IPS-NIHi7 (cell line): ENCODE results near the gene KIR3DL3.
"Not testable (repeated sequence)": the region's sequence is repeated elsewhere in the genome, so short reads cannot be mapped to it uniquely, and the experiment has no call there.

Experiments used
- DNase-seq: peaks from one replicate; pipeline ENCODE4 v3.0.0; 2012; ENCODE audit warnings: mixed read lengths; ENCODE audit errors: extremely low spot score

The KIR3DL3 gene

GRCh38 chr19:54731191-54731590, 6.9 kb downstream of the KIR3DL3 start:
- DNase-seq, result no peak

- DNase-seq, result not testable (repeated sequence)
Measured at GRCh38 chr19:54738306-54738705, 14.1 kb downstream of the KIR3DL3 start, which contains the start of gene KIR2DL3. Gene KIR2DL3, plus strand, starts transcription at chr19:54738513. Its CDS starts 33 bp downstream, at chr19:54738546.

- DNase-seq, result no peak
Measured at GRCh38 chr19:54738715-54739114, 14.5 kb downstream of the KIR3DL3 start.

DNA sequence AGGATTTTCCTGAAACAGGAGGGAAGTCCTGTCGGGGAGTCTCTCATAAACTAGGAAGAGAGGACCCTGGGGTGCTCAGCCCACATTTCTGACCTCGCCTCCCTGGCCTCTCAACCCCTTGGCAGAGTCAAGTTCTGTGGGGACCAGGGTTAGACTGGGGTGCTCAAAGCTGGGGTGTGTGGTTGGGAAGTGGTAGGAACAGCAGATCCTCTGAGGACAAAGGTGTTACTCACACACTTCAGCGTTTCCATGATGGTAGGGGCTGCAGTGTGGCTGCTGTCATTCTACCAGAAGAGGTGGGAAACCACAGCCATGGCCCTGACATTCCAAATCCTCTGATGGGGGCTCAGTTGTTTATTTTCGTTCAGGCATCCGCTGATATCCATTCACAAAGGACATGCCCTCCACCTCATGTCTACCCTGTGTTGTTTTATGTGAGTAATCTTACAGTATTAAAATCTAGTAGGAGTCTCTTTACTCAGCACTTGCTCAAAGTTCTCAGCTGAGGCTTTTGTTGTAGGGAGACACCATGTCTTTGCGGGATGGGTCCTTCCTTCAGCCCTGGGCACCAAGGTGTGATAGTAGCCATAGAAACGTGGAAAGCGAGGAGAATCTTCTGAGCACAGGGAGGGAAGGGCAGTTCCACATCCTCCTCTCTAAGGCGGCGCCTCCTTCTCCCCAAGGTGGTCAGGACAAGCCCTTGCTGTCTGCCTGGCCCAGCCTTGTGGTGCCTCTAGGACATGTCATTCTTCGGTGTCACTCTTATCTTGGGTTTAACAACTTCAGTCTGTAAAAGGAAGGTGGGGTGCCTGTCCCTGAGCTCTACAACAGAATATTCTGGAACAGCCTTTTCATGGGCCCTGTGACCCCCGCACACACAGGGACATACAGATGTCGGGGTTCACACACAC, 15.6 kb downstream of the KIR3DL3 start:
- no peak for DNase-seq

- not testable (repeated sequence) for DNase-seq
Measured at GRCh38 chr19:54741950-54742349, 17.7 kb downstream of the KIR3DL3 start.

DNA sequence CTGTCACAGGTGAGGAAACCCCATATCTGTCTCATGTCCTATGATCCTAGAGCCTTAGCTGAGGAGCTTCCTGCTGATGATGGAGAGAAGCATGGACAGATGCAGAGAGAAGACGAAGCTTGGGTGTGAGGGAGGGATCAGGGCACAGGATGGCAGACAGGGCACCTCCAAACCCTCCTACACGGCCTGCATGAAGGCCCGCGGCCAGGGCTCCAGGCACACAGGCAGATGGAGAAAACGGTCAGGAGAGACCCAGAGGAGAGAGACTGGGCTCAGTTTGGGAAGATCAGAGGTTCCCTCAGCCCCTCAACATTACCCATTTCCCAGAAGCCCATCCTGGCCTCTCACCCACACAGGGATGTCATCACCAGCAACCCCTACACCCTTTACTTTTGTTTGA, 19.8 kb downstream of the KIR3DL3 start:
- not testable (repeated sequence) for DNase-seq

DNA sequence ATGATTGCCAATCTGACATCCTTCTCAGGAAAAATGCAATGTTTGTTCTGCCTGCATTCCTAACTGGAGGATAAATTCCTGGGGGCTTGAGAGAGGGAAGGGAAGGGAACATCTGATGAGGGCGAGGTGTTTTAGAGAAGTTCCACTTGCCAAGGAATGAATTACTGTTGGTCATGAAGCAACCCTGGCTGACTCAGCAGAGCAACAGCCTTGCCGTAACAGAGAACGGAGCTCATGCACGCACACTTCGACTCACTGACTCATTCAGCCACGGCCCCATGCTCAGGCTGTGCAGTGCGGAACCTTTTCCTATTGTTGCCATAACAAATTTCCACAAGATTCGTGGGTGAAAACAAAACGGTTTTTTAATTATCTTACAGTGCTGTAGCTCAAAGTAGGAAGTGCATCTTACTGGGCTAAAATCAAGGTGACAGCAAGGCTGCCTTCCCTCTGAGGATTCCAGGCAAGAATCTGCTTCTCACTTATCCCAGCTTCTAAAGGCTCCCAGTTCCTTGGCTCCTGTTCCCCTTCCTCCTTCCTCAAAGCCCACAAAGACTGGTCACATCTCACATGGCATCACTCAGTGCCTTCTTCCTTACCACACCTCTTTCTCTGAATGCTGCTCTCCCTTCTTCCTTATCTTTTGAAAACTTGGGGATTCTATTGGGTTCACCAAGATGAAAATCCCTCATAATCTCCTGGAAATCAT, 23.5 kb downstream of the KIR3DL3 start:
- not testable (repeated sequence) for DNase-seq

DNA sequence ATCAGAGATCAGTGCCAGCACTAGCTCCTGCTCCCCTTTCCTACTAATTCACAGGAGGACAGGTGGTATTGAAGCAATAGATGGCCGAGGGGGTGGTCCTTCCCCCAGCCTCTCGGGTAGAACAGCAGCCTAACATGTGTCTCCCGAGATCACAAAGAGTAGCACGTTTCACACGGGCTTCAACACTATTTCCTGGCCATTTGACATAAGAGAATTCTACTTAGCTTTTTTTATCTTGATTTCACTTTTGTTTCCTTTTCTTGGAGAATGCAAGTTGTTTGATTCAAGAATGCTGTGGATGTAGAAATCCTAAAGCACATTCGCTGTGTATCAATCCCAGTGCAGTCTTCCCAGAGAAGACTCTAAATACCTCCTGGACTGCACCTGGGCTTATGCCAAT, 26.0 kb downstream of the KIR3DL3 start:
- DNase-seq, result not testable (repeated sequence)

DNA sequence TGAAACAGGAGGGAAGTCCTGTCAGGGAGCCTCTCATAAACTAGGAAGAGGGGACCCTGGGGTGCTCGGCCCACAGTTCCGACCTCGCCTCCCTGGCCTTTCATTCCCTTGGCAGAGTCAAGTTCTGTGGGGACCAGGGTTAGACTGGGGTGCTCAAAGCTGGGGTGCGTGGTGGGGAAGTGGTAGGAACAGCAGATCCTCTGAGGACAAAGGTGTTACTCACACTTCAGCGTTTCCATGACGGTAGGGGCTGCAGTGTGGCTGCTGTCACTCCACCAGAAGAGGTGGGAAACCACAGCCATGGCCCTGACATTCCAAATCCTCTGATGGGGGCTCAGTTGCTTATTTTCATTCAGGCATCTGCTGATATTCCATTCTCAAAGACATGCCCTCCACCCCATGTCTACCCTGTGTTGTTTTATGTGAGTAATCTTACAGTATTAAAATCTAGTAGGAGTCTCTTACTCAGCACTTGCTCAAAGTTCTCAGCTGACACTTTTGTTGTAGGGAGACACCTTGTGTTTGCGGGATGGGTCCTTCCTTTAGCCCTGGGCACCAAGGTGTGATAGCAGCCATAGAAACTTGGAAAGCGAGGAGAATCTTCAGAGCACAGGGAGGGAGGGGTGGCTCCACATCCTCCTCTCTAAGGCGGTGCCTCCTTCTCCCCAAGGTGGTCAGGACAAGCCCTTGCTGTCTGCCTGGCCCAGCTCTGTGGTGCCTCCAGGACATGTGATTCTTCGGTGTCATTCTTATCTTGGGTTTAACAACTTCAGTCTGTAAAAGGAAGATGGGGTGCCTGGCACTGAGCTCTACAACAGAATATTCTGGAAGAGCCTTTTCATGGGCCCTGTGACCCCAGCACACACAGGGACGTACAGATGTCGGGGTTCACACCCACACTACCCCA, 32.2 kb downstream of the KIR3DL3 start:
- DNase-seq, result not testable (repeated sequence)

DNA sequence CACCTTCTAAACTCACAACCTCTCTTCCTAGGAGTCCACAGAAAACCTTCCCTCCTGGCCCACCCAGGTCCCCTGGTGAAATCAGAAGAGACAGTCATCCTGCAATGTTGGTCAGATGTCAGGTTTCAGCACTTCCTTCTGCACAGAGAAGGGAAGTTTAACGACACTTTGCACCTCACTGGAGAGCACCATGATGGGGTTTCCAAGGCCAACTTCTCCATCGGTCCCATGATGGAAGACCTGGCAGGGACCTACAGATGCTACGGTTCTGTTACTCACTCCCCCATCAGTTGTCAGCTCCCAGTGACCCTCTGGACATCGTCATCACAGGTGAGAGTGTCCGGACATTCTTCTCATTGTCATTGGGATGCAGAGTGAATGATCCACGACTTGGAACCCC, 34.3 kb downstream of the KIR3DL3 start:
- DNase-seq, result not testable (repeated sequence)

- not testable (repeated sequence) for DNase-seq
Measured at GRCh38 chr19:54764219-54764618, 40.0 kb downstream of the KIR3DL3 start.

DNA sequence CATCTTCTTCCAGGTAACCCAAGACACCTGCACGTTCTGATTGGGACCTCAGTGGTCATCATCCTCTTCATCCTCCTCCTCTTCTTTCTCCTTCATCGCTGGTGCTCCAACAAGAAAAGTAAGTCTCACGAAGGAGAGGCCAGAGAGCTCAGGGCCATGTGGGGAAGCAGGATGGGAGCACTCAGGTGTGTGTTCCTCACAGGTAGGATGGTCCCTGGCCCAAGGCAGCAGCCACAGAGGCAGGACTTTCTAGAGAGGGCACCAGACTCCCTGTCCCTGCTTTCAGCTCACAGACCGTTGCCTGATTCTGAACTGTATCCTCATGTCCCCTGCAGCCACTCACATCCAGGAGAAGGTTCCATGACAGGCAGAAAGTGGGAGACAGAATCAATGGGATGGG, 42.2 kb downstream of the KIR3DL3 start:
- not testable (repeated sequence) for DNase-seq

DNA sequence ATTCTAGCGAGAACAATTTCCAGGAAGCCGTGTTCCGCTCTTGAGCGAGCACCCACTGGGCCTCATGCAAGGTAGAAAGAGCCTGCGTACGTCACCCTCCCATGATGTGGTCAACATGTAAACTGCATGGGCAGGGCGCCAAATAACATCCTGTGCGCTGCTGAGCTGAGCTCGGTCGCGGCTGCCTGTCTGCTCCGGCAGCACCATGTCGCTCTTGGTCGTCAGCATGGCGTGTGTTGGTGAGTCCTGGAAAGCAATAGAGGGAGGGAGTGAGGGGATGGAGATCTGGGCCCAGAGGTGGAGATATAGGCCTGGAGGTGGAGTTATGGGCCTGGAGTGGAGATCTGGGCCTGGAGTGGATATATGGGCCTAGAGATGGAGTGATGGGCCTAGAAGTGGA, 45.4 kb downstream of the KIR3DL3 start, which contains the start of gene KIR2DL1:
TSS of gene KIR2DL1 (plus strand) at position 148 of the 400 bp plus-strand sequence. CDS start at position 206, 58 bp downstream.
- not testable (repeated sequence) for DNase-seq

GRCh38 chr19:54770511-54770910, 46.3 kb downstream of the KIR3DL3 start:
- not testable (repeated sequence) for DNase-seq

- DNase-seq, result not testable (repeated sequence)
Measured at GRCh38 chr19:54771018-54771960, 47.0 kb downstream of the KIR3DL3 start.

GRCh38 chr19:54772666-54773065, 48.4 kb downstream of the KIR3DL3 start:
- not testable (repeated sequence) for DNase-seq

GRCh38 chr19:54775095-54775815, 51.0 kb downstream of the KIR3DL3 start:
- not testable (repeated sequence) for DNase-seq

DNA sequence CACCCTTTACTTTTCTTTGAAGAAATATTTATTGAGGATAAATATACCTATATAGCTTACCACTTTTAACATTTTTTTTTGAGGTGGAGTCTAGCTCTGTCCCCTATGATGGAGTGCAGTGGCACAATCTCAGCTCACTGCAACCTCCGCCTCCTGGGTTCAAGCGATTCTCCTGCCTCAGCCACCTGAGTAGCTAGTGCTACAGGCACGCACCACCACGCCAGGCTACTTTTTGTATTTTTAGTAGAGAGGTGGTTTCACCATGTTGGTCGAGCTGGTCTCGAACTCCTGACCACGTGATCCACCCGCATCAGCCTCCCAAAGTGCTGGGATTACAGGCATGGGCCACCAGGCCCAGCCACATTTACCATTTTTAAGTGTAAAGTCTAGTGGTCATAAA, 51.6 kb downstream of the KIR3DL3 start:
- DNase-seq, result not testable (repeated sequence)

- DNase-seq, result not testable (repeated sequence)
Measured at GRCh38 chr19:54777851-54778250, 53.6 kb downstream of the KIR3DL3 start.
